HG02623 (cell line): ENCODE results near the gene CSTF1.

Experiments
- ATAC-seq: cut with Tn5 transposase; IDR thresholded peaks from one replicate; pipeline ENCODE4 v1.9.1; 2021; ENCODE audit warnings: moderate library complexity; ENCODE audit not compliant: unreplicated experiment

Gene CSTF1

GRCh38 chr20:56392132-56392880 is at the start of gene CSTF1, which contains the start of gene AURKA:
Gene CSTF1, plus strand, starts transcription at chr20:56392645. Its CDS starts 2,908 bp downstream, at chr20:56395553.
Gene AURKA, minus strand, starts transcription at chr20:56392215. Its CDS starts 4,018 bp downstream, at chr20:56388197.
- peak; percentile 88 for ATAC-seq

- no peak for ATAC-seq
Measured at GRCh38 chr20:56342783-56343182, 49.7 kb upstream of the CSTF1 start.

- no peak for ATAC-seq
Measured at GRCh38 chr20:56343861-56344381, 48.5 kb upstream of the CSTF1 start.

- ATAC-seq, result no peak
Measured at GRCh38 chr20:56345911-56346310, 46.5 kb upstream of the CSTF1 start.

GRCh38 chr20:56347628-56348304 is 44.7 kb upstream of the CSTF1 start:
- no peak for ATAC-seq

GRCh38 chr20:56348305-56348693 is 44.1 kb upstream of the CSTF1 start:
- ATAC-seq, result no peak

- no peak for ATAC-seq
Measured at GRCh38 chr20:56348746-56349145, 43.7 kb upstream of the CSTF1 start.

- ATAC-seq, result no peak
Measured at GRCh38 chr20:56350842-56351241, 41.6 kb upstream of the CSTF1 start.

- ATAC-seq, result no peak
Measured at GRCh38 chr20:56352345-56353055, 39.9 kb upstream of the CSTF1 start.

GRCh38 chr20:56353356-56353755 is 39.1 kb upstream of the CSTF1 start:
- no peak for ATAC-seq

GRCh38 chr20:56358070-56358469 is 34.4 kb upstream of the CSTF1 start:
- ATAC-seq, result no peak

- peak; percentile 98 for ATAC-seq
Measured at GRCh38 chr20:56358600-56359211, 33.7 kb upstream of the CSTF1 start, which contains the start of gene FAM210B. Gene FAM210B, plus strand, starts transcription at chr20:56358974. Its CDS starts 32 bp downstream, at chr20:56359006.

- peak; percentile 20 for ATAC-seq
Measured at GRCh38 chr20:56359212-56360132, 33.0 kb upstream of the CSTF1 start.

- ATAC-seq, result no peak
Measured at GRCh38 chr20:56360133-56360907, 32.1 kb upstream of the CSTF1 start.

GRCh38 chr20:56360908-56361205 is 31.6 kb upstream of the CSTF1 start:
- ATAC-seq, result no peak

GRCh38 chr20:56361900-56362299 is 30.5 kb upstream of the CSTF1 start:
- no peak for ATAC-seq

GRCh38 chr20:56362833-56363413 is 29.5 kb upstream of the CSTF1 start:
- no peak for ATAC-seq

GRCh38 chr20:56363491-56363890 is 29.0 kb upstream of the CSTF1 start:
- ATAC-seq, result no peak
